Fibroblast of gingiva (primary cell): ENCODE results near the gene RGS12.
"Not testable (repeated sequence)": the region's sequence is repeated elsewhere in the genome, so short reads cannot be mapped to it uniquely, and the experiment has no call there.

Source experiments
- DNase-seq: peaks from one replicate; pipeline ENCODE4 v3.0.0-alpha.2; 2011; ENCODE audit warnings: low read depth

The RGS12 gene

DNA sequence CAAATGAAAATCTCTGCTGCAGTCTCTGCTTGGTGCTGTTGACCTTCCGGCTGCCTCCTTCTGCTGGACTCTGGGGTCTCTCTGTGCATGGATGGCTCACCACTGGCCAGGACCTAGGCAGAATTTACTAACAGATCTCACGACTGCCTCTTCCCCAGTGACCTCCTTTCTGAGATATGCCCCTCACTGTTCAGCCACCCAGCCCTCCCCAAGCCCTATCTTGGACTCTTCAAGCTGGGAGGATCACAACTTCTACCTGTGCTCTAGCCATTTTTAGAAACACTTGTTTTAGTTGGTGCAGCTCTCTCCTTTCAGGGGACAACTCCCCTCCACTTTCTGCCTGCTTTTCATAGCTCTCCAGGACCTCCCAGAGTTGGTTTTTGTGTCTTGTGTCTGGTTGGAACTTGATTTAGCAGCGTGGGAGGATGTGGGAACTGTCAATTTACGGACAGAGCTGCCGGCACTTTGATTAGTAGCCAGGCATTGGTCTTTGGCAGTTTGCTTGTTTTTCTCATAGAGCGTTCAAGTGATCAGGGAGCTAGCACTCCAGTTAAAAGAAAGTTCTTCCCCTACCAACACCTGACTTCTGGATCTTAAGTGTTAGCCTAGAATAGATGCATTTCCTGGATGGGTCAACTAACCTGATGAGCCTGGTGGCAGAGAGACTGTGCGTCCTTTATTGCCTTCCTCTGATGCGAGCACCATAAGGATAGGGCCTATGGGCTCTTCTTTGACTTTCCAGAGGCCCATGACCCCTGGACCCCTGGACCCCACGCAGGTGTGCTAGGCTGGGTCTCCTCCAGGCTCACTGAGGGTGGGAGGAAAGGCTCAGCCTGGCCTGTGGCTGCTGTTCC is 6.5 kb downstream of the RGS12 start:
- DNase-seq: no peak

DNA sequence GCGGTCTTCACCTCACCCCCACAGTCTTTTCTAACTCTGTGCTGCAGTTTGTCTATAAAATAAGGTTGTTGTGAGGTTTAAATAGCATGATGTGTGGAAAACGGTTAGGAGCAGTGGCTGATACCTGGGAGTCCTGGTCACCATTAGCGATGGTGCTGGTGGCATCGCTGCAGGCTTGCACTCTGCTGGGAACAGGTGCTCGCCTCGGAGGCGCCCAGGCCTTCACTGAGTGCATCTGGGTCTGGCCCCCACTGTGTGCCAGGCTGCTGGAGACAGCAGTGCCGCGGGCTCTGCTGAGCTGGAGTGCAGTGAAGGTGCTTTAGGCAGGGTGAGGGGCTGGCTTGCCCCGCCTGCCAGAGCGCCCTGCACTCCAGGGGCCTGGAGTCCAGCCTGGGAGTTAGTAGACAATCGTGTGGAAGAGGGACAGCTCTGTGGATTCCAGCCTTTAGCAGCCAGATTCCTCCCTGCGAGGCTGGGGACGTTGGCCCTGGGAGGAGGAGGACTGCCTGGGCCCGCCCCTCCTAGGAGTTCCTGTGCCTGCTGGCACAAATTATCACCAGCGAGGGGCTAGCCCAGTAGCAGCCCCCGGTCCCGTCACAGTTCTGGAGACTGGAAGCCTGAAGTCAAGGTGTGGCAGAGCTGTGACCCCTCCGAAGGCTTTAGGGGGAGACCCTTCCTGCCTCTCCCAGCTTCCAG is 7.3 kb downstream of the RGS12 start:
- no peak for DNase-seq

DNA sequence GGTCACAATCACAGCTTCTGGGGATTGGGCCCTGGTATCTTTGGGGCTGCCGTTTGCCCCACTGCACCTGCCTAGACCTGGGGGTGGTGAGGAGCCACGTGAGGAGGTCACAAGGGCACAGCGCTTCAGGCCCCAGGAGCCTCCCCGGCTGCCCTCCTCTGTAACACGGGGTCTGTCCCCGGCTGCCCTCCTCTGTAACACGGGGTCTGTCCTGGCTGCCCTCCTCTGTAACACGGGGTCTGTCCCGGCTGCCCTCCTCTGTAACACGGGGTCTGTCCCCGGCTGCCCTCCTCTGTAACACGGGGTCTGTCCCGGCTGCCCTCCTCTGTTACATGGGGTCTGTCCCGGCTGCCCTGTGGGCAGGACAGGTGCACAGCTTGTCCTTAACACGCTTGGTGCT is 8.1 kb downstream of the RGS12 start:
- DNase-seq: not testable (repeated sequence)

DNA sequence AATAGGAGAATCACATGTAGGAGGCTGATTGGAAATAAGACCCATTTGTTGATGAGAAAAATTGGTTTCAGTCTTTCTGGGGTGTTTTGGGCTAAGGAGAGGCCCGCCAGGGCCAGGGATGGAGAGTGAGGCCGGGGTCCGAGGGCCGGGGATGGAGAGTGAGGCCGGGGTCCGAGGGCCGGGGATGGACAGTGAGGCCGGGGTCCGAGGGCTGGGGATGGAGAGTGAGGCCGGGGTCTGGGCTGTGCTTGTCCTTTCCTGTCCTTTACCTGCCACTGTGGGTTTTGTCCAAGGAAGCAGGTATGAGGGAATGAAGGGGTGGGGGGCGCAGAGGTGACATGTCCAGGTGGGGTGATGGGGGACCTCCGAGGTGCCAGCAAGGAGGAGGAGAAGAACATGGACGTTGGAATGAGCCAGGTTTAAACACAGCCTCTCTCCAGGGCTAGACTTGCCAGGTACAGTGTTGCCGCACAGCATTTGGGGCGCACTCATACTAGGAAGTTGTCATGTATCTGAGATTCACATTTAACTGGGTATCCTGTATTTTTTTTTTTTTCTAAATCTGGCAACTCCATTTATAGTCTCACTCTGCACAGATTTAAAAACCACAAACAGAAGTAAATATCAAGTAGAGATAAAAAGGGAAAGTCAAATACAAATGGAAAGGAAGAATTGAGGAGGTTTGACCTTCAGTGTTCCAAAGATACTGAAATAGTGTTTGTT is 8.8 kb downstream of the RGS12 start:
- no peak for DNase-seq

DNA sequence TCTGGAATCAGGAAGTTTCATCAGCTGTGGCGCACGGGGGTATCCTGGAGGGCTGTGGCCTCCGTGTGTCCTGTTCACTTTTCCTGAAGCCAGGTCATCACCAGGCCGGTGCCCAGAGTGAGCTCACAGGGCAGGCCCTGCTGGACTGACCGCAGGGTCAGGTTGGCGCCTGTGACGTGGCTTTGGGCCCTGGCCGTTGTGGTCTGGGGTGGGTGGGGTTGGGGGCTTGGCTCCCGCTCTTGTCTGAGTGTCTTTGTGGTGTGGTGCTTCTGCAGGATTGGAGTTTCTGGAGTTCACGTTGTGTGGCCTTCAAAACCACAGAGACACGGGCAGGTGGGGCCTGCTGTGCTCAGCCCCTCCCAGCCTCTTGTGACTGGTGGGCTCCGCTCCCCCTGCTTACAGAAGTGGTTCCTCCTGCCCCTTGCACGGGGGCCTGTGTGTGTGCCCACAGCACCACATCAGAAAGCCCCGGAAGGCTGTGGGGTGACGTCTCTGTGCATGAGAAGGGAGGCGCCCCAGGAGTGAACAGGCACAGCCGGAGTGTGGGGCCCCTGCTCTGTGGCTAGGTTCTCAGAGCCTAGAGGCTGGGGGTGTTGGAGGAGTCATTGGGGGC is 9.5 kb downstream of the RGS12 start:
- no peak for DNase-seq

DNA sequence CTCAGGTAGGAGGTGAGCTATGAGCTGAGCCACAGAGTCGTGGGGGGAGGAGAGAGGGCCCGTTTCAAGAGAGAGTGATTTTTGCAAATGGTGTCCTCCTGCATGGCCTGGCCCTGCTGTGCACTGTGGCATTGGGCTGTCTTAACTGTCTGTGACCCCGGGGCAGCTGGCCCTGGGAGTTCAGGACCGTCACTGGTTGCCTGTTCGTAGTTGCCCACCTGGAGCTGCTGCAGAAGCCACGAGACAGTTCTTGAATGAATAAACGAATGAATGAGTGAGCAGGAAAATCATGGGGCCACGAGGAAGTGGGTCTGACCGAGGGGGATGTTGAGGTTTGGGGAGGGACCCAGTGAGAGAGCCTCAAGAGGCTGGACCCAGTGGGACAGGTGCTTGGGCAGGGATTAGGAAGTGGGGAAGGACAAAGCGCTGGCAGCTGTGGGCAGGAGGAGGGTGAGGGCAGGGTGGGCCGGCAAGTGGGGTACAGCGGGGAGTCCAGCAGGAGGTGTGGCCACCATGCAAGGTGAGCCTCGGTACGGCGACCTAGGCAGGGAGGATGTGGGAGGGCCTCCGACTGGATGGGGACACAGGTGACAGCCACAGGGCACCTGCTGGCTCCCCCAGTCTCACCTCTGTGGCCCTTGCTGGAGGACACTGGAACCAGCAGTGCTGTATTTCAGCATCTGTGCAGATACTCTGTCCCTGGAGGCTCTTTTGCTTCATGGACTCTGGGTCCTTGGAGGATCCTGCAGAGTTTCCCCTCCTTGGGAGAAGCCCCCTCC is 10.2 kb downstream of the RGS12 start:
- no peak for DNase-seq

DNA sequence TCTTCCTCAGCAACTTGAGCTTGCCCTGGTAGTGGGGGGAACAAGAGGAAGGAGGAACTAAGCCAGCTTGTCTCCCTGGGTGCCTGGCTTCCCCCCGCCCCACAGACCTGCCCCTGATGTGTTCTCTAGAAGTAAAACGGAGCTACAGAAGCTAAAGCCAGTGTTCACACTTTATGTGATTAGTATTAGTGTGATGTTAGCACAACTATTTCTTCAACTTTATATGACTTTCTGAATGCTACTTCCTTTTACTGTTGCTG is 10.7 kb downstream of the RGS12 start:
- DNase-seq: no peak

DNA sequence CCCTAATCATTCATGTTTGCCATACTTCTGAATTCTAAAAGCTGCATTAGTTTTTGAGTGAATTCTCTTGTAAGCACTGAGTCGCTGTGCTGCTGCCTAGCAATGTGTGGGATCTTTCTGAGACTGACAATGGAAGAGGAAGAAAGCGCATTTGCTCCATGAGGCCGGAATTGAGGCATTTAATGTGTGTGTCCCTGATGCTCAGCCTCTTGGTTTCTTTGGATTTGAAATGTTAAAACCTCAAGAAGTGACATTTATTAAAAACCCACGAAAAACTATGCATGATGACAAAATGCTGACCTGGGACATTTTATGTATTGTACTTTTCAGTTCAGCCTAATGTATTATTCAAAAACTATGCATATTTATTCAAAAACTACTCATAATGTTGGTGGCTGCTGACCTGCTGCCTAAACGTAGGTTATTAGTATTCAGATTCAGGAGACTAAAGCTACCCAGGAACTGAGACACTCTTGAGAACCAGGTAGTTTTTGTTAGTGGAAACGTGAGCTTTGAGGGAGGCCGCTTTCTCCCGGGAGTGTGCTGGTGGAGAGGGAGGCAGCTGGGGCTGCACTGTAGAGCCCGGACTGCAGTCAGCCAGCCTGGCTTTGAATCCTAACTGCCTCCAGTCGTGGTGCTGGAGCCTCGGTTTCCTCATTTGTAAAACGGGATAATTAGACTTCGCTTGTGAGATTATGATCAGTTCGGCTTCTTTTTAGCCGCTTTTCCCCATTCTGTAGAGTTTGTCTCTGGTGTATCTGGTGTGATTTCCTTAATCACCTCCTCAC is 11.3 kb downstream of the RGS12 start:
- DNase-seq: no peak

DNA sequence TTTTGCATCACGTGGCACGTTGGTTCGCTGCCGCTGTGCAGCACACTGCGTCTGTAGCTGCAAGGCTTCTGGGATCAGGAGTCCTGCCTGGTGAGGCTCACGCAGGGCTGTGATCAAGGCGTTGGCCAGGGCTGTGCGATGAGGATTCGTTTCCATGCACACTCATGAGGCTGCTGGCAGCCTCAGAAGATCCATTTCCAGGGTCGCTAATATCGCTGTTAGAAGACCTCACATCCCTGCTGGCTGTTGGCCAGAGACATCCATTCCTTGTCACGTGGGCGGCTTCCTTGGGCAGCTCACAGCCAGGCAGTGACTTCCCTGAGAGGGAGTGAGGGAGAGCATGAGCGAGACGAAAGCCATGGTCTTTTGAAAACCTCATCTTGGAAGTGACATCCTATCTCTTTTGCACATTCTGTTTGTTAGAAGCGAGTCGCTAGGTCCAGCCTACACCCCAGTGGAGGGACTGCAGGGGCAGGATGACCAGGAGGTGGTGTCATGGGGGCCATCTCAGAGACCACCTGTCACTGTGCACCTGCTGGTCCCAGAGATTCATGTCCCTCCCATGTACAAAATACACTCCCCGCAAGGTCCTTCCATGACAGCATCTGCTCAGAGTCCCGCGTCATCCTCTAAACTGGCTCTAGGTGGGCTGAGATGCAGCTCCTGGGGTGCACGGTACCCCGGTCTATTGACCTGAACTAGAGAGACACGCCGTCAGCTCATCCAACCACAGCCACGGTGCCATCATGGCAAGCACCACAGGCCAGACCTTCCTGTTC is 12.2 kb downstream of the RGS12 start:
- peak; percentile 15 for DNase-seq

DNA sequence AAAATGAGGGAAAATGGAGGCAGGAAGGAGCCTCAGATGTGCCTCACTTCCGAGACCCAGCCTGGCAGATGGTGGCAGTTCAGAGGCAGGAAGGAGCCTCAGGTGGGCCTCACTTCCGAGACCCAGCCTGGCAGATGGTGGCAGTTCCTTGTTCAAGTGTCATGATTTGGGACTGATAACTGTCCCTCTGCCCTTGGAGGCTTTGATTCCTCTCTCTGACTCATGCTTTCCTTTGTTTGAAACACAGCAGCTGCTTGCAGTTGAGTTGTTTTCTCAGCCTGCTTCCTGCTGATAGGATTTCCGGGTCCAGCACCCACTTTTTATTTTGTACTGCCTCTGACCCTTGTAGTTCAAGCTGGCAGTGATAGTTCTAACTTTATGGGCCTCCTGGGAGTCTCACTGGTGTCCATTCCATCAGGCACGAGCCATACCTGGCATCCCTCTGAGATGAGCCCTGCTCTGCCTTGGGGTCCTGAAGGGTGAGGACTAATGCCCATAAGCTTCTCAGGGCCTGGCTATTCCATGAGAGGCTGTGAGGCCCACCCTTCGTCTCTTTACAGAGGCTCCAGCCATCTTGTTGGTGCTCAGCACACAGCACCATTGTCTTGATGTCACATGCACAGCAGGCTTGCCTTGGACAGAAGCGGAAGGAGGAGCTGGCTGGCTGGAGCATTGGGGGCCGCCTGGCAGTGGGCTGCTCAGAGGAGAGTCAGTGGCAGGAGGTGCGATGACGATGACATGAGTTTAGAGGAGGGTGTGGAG is 13.0 kb downstream of the RGS12 start:
- DNase-seq: no peak

DNA sequence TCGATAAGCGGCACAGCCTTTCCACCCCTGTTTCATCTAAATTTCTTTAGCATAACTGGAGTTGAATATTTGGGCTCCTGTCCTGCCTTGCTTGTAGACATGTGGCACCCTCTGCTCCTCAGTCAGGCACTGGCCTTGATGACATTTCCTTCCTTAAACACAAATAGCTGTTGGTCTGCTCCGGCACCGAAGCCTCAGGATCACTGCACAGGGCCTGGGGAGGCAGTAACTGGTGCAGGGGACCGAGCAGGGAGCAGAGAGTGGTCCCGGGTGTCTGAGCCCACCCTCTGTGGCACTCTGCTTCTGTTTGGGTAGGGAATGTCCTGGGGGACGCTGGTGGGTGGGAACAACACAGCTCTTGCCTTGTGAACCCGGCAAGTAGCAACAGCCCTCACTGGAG is 13.6 kb downstream of the RGS12 start:
- DNase-seq: no peak

DNA sequence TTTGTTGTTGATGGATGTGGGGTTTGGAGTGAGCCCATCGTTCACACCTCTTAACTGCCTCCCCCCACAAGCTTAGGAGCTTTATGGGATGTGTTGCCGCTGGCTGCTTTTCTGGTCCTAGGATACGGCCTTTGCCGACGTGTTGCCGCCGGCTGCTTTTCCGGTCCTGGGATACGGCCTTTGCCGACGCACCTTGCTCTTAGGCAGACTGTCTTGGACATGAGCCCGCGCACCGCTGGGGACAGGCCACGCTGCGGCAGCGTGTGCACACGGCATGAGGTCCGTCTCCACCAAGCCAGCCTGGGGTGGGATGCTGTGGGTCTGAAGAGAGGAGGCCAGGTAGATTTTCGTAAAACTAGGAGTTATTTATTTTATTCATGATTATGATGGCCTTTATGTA is 14.2 kb downstream of the RGS12 start:
- no peak for DNase-seq

DNA sequence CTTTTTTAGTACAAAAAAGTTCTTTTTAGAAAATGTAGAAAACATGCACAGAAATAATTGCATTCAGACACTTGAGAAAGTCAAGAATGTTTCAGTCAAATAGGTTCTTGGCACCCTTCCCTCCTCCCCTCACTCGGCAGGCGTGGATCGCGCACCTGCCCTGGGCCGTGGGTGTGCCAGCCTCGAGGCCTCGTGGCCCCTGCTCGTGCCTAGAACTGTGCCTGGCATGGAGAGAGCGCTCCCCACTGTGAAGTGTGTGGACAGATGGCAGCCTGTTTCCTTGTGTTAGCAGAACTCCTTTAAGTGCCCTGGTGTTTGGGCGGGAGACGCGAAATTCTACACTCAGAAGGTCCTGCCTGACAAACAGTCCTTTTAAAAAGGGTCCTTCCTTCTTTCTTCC is 14.7 kb downstream of the RGS12 start:
- DNase-seq: no peak

DNA sequence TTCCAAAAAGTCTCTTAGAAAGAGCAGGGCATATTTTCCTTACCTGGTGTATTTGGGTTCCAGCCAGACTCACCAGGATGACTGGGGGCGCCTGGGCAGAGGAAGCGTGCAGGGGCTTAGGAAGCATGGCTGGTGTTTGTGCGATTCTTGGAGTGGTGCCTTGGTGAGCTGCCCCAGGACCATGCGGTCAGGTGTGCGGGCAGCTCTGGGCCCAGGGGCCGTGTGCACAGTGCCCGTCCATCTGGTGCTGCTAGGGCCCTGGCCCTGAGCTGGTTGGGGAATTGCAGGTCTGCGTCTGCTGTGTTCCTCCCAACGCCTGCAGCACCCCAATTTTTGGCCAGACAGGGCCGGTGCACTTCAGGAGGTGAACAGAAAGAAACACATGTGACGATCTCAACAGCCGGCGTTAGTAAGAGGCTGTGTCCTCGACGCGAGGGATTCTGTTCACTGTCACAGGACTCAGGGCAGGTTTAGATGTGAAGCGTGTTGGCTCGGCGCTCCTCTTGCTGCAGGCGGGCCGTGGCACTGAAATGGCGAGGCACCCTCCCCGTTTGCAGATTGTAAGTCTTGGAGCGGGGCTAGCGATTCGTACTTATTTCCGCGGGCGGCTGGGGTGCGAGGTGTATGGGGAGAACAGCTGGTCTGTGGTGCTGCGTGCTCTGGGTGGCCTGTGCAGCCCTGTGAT is 15.2 kb downstream of the RGS12 start:
- DNase-seq: no peak

DNA sequence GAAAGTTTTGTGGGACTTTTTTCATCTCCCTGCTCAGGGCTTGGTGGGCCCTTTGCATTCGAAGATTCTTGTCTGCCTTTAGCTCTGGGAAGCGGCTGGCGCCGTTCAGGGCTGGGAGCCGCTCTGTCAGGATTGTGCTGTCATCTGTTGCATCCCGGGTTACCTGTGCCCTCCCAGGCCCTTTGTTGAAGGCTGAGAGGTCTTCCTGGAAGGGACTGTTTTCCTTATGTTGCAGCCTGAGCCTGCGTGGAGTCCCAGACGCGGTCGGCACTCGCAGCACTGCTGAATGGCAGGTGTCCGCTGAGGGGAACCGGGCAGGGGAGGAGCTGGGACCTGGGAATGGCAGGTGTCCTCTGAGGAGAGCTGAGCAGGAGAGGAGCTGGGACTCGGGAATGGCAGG is 15.9 kb downstream of the RGS12 start:
- no peak for DNase-seq

DNA sequence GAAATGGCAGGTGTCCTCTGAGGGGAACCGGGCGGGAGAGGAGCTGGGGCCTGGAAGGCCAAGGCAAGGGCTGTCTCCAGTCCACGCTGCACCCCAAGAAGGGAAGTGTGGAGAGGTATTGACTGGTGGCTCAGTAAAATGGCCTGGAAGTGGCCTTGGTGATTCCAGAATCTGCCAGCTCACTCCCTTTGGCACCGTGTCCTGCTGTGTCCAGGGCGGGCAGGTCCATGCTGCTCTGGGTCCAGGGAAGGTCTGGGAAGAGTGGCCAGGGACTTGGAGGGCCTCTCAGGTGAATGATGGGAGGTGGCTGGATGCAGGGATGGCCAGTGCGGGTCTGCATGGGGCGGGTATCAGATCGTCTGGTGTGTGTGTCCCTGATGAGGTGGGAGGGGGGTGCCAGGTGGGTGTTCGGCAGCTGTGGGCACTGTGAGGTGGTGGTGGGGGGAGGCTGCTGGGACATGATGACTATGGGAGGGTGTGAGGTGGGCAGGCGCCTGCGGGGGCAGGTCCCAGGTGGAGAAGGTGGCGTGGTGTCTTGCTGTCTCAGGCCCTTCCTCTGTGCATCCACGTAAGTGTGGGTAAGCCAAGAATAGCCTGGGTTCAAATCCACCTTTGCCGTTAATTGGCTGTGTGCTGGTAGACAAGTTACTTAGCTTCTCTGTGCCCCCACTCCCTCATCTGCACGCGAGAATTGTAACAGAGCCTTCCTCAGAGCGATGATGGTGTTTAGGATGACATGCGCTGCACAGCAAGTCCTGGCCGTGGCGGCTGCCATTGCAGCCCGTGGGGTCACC is 17.7 kb downstream of the RGS12 start:
- no peak for DNase-seq

DNA sequence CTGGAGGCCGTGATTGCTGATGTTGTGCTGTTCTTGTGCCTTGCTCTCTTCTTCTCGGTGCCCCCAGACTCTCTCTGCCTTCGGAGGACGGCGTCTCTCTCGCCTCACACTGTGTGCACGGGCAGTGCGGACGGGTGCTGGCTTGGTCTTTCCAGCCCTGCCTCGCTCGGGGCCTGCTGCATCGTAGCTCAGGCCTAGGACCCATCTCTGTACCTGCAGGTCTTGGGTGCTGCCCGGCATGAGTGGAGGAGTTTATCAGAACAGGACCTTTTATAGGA is 18.2 kb downstream of the RGS12 start:
- DNase-seq: no peak

DNA sequence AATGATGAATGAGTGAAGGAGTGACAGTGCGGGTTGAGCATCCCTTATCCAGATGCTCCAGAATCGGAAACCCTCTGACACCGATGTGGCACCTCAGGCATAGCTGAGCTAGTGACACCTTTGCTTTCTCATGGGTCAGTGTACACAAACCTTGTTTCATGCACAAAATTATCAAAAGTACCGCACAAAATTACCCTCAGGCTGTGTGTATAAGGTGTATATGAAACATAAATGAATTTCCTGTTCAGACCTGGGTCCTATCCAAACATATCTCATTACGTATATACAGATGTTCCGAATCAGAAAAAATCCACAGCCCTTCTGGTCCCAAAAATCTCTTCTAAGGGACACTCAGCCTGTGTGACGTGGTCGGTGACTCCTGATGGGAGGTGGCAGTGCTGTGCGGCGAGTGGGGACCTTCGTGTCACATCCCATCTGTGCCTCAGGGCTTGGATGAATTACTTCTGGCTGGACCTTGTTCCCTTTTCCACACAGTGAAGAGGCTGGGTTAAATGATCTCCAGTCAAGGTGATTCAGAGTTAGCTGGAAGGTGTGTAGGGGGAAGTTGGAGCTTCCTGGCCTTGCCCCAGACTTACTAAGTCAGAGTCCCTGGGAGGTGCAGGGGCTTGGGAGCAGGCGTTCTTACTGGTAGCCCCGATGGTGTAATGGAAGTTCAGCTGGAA is 18.8 kb downstream of the RGS12 start:
- DNase-seq: no peak
